ENCODE measurements around the gene ARL13A.

Gene ARL13A

GRCh38 chrX:101025126-101025525 lies 55.6 kb downstream of the ARL13A start:
- no peaks in the 10 kb centered on the region for H3K9me3 Mint-ChIP-seq
- no peak overlapping the region for H3K4me3 Mint-ChIP-seq
- no peaks in the 10 kb centered on the region for H3K27me3 Mint-ChIP-seq (ENCODE audit: low read depth)
- no peak overlapping the region for H3K27ac Mint-ChIP-seq
- peaks cover 40% of the 10 kb centered on the region for H3K36me3 Mint-ChIP-seq (ENCODE audit: low read depth)
- H3K4me1 Mint-ChIP-seq (ENCODE audit: low read depth) = peaks cover 9% of the 10 kb centered on the region
- DNase-seq (ENCODE audit: low spot score) = no peak

GRCh38 chrX:101028562-101028961 lies 59.1 kb downstream of the ARL13A start:
- Mint-ChIP-seq H3K9me3 (no peaks in the 10 kb centered on the region), H3K4me3 (no peak overlapping the region), H3K4me1 (ENCODE audit: low read depth) (peaks cover 11% of the 10 kb centered on the region), H3K27ac (no peak overlapping the region), H3K36me3 (ENCODE audit: low read depth) (peaks cover 39% of the 10 kb centered on the region), H3K27me3 (ENCODE audit: low read depth) (no peaks in the 10 kb centered on the region)
- DNase-seq (ENCODE audit: low spot score) = no peak

- H3K4me3 Mint-ChIP-seq = no peak overlapping the region
- H3K4me1 Mint-ChIP-seq (ENCODE audit: low read depth) = peaks cover 11% of the 10 kb centered on the region
- no peak for DNase-seq (ENCODE audit: low spot score)
- no peaks in the 10 kb centered on the region for H3K27me3 Mint-ChIP-seq (ENCODE audit: low read depth)
- no peaks in the 10 kb centered on the region for H3K9me3 Mint-ChIP-seq
- no peak overlapping the region for H3K27ac Mint-ChIP-seq
- peaks cover 39% of the 10 kb centered on the region for H3K36me3 Mint-ChIP-seq (ENCODE audit: low read depth)
These were observed 60.2 kb downstream of the ARL13A start for GRCh38 chrX:101029665-101030064.

- H3K27me3 Mint-ChIP-seq (ENCODE audit: low read depth) = no peaks in the 10 kb centered on the region
- peaks cover 2% of the 10 kb centered on the region for H3K4me1 Mint-ChIP-seq (ENCODE audit: low read depth)
- H3K4me3 Mint-ChIP-seq = no peak overlapping the region
- H3K27ac Mint-ChIP-seq = no peak overlapping the region
- H3K36me3 Mint-ChIP-seq (ENCODE audit: low read depth) = peaks cover 26% of the 10 kb centered on the region
- no peak for DNase-seq (ENCODE audit: low spot score)
- no peaks in the 10 kb centered on the region for H3K9me3 Mint-ChIP-seq
These were observed 67.7 kb downstream of the ARL13A start for GRCh38 chrX:101037231-101037630.

GRCh38 chrX:101040197-101040596 lies 70.7 kb downstream of the ARL13A start:
- no peak overlapping the region for H3K27ac Mint-ChIP-seq
- no peak for DNase-seq (ENCODE audit: low spot score)
- no peaks in the 10 kb centered on the region for H3K27me3 Mint-ChIP-seq (ENCODE audit: low read depth)
- no peaks in the 10 kb centered on the region for H3K9me3 Mint-ChIP-seq
- H3K4me1 Mint-ChIP-seq (ENCODE audit: low read depth) = peaks cover 2% of the 10 kb centered on the region
- no peak overlapping the region for H3K4me3 Mint-ChIP-seq
- peaks cover 23% of the 10 kb centered on the region for H3K36me3 Mint-ChIP-seq (ENCODE audit: low read depth)

All from T-helper 2 cell treated with Interferon-gamma antibody and Interleukin-4, amounts not matched to agents 5 μg/mL and 100 μg/mL, for 36 hours (primary cell).